Activated T-cell treated with anti-CD3 and anti-CD28 coated beads, Interleukin-2, amount 50 U/mL, for 4 hours (primary cell): Measurements from ENCODE around the gene E2F3. TPM values are rescaled to one million over a fixed set of nuclear protein-coding genes. Genes with fewer than 3 reads are reported as not detected.

Experiments used
- ATAC-seq, 2 donors: fragments of 200-7000 bp; cut with Tn5 transposase; one replicate each; pipeline ENCODE4 v1.10.0; 2021
- DNase-seq: peaks from one replicate; pipeline ENCODE4 v3.0.0-alpha.2; 2020
- H3K27me3 Mint-ChIP-seq: one replicate; pipeline ENCODE4 v1.8.0; 2021; ENCODE audit warnings: low read depth, mixed read lengths
- H3K36me3 Mint-ChIP-seq: one replicate; pipeline ENCODE4 v1.8.0; 2022; ENCODE audit warnings: mixed read lengths; ENCODE audit not compliant: insufficient read depth
- H3K4me1 Mint-ChIP-seq: one replicate; pipeline ENCODE4 v1.8.0; 2021; ENCODE audit warnings: low read depth, mixed read lengths
- H3K4me3 Mint-ChIP-seq: one replicate; pipeline ENCODE4 v1.8.0; 2021; ENCODE audit warnings: mild to moderate bottlenecking, moderate library complexity, mixed read lengths
- H3K9me3 Mint-ChIP-seq: one replicate; pipeline ENCODE4 v1.8.0; 2021; ENCODE audit warnings: mixed read lengths
- total RNA-seq, 3 donors: library from RNA; stranded (reverse); gene quantifications; one replicate each; pipeline ENCODE4 v1.2.1, GENCODE V29; 2021

Gene E2F3
- total RNA-seq, 3 donors from 2014 or later: 19.2 to 24.2 (median 20.2) TPM

- Mint-ChIP-seq H3K36me3 (peaks cover 14% of the 10 kb centered on the region), H3K4me1 (peaks cover 28% of the 10 kb centered on the region), H3K27me3 (no peaks in the 10 kb centered on the region), H3K4me3 (no peak overlapping the region), H3K9me3 (no peaks in the 10 kb centered on the region)
- ATAC-seq (no peak), DNase-seq (no peak)
Measured at GRCh38 chr6:20532881-20533280, 131.2 kb downstream of the E2F3 start.

GRCh38 chr6:20533746-20534294 lies 132.1 kb downstream of the E2F3 start:
- H3K4me3 Mint-ChIP-seq: peak overlapping the region; percentile 56
- no peaks in the 10 kb centered on the region for H3K27me3 Mint-ChIP-seq
- DNase-seq (no peak), ATAC-seq (no peak)
- peaks cover 32% of the 10 kb centered on the region for H3K4me1 Mint-ChIP-seq
- peaks cover 21% of the 10 kb centered on the region for H3K36me3 Mint-ChIP-seq
- H3K9me3 Mint-ChIP-seq: no peaks in the 10 kb centered on the region

GRCh38 chr6:20534295-20535262 lies 132.9 kb downstream of the E2F3 start, which contains the start of gene CDKAL1:
CDKAL1 (plus strand) TSS chr6:20534457; CDS start chr6:20546351, 11,894 bp downstream.
- peaks cover 34% of the 10 kb centered on the region for H3K4me1 Mint-ChIP-seq
- peaks cover 25% of the 10 kb centered on the region for H3K36me3 Mint-ChIP-seq
- H3K4me3 Mint-ChIP-seq: peak within 1 kb of the TSS; percentile 95
- no peaks in the 10 kb centered on the region for H3K9me3 Mint-ChIP-seq
- no peaks in the 10 kb centered on the region for H3K27me3 Mint-ChIP-seq
- ATAC-seq (peak; percentile 87 to 90), DNase-seq (peak; percentile 82)

- ATAC-seq (no peak), DNase-seq (no peak)
- H3K9me3 Mint-ChIP-seq: no peaks in the 10 kb centered on the region
- no peak overlapping the region for H3K4me3 Mint-ChIP-seq
- H3K27me3 Mint-ChIP-seq: no peaks in the 10 kb centered on the region
- H3K36me3 Mint-ChIP-seq: peaks cover 45% of the 10 kb centered on the region
- peaks cover 52% of the 10 kb centered on the region for H3K4me1 Mint-ChIP-seq
Measured at GRCh38 chr6:20538131-20538662, 136.5 kb downstream of the E2F3 start.

- H3K27me3 Mint-ChIP-seq: no peaks in the 10 kb centered on the region
- ATAC-seq: no peak
- no peak for DNase-seq
- peaks cover 45% of the 10 kb centered on the region for H3K36me3 Mint-ChIP-seq
- H3K9me3 Mint-ChIP-seq: no peaks in the 10 kb centered on the region
- H3K4me3 Mint-ChIP-seq: no peak overlapping the region
- H3K4me1 Mint-ChIP-seq: peaks cover 51% of the 10 kb centered on the region
Measured at GRCh38 chr6:20538907-20539306, 137.2 kb downstream of the E2F3 start.

GRCh38 chr6:20539387-20539786 lies 137.7 kb downstream of the E2F3 start:
- DNase-seq (no peak), ATAC-seq (no peak)
- no peaks in the 10 kb centered on the region for H3K9me3 Mint-ChIP-seq
- H3K4me3 Mint-ChIP-seq: no peak overlapping the region
- H3K4me1 Mint-ChIP-seq: peaks cover 51% of the 10 kb centered on the region
- no peaks in the 10 kb centered on the region for H3K27me3 Mint-ChIP-seq
- peaks cover 45% of the 10 kb centered on the region for H3K36me3 Mint-ChIP-seq

- Mint-ChIP-seq H3K9me3 (no peaks in the 10 kb centered on the region), H3K36me3 (peaks cover 47% of the 10 kb centered on the region), H3K27me3 (no peaks in the 10 kb centered on the region), H3K4me3 (no peak overlapping the region), H3K4me1 (peaks cover 50% of the 10 kb centered on the region)
- ATAC-seq (no peak), DNase-seq (no peak)
Measured at GRCh38 chr6:20540683-20541082, 139.0 kb downstream of the E2F3 start.

- no peak for DNase-seq
- ATAC-seq: no peak
- Mint-ChIP-seq H3K27me3 (no peaks in the 10 kb centered on the region), H3K4me3 (no peak overlapping the region), H3K36me3 (peaks cover 46% of the 10 kb centered on the region), H3K4me1 (peaks cover 45% of the 10 kb centered on the region), H3K9me3 (no peaks in the 10 kb centered on the region)
Measured at GRCh38 chr6:20541382-20541781, 139.7 kb downstream of the E2F3 start.

- H3K27me3 Mint-ChIP-seq: no peaks in the 10 kb centered on the region
- H3K4me3 Mint-ChIP-seq: no peak overlapping the region
- H3K9me3 Mint-ChIP-seq: no peaks in the 10 kb centered on the region
- H3K36me3 Mint-ChIP-seq: peaks cover 44% of the 10 kb centered on the region
- DNase-seq: no peak
- peak; percentile 95 for ATAC-seq
- peaks cover 37% of the 10 kb centered on the region for H3K4me1 Mint-ChIP-seq
Measured at GRCh38 chr6:20542927-20543602, 141.4 kb downstream of the E2F3 start.

Other genes with a start within 250 kb of the E2F3 start
- gene MBOAT1, start 189.4 kb upstream of the E2F3 start, total RNA-seq: 1 to 10 TPM; 2.2 to 5.1 (median 4.4) TPM
- gene CDKAL1, start 132.6 kb downstream of the E2F3 start, total RNA-seq: 10 to 100 TPM; 23.2 to 26.0 (median 23.6) TPM